DMS53 treated with DMSO at 0.1 percent for 48 hours (cell line): ENCODE measurements around the gene PRKD3.
A peak's percentile ranks its signal among the peaks of the same experiment; 100 is the strongest.

Experiments
- DNase-seq: peaks from one replicate; lab custom pipeline; 2025; ENCODE audit not compliant: unreplicated experiment; lab: John Stamatoyannopoulos, UW

The PRKD3 gene

DNA sequence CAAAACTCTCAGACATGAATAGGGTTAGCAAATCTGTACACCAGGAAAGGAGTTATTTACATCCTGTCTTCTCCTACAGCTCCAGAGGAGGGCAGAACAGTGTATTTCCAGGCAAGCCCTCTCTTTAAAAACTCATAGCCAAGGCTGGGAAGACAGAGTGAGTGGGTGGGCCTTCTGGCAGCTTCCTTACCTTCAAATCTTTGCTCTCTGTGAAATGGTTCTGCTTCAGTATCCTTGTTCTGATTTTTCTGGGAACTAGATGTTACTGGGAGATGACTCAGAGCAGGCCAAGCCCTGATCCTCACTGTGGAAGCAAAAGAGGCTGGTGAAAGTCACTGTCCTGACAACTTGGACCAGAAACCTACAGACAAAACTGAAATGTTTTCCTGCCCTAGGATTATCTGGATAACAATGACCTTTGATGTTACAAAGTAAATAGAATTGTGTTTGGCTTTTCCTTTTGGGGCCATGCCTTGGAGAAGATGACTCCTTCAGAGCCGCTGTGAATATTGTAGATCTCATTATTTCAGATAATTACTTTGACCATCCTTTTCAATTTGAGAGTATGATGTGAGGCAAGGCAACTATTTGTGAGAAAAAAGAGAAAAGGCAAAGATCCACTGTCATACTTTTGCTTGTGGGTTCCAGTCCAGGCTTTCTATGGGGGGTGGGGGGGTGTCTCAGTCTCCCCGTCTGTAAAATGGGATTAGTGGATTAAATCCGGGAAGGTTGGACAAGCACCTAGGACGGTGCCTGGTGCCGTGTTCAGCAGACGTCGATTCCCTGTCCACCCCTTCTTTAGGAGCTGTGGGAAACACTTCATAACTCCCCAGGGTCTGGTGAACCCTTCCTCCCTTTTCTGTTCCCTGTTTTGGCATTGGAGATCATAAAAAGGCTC, 19.2 kb upstream of the PRKD3 start:
- DNase-seq = peak; percentile 18

DNA sequence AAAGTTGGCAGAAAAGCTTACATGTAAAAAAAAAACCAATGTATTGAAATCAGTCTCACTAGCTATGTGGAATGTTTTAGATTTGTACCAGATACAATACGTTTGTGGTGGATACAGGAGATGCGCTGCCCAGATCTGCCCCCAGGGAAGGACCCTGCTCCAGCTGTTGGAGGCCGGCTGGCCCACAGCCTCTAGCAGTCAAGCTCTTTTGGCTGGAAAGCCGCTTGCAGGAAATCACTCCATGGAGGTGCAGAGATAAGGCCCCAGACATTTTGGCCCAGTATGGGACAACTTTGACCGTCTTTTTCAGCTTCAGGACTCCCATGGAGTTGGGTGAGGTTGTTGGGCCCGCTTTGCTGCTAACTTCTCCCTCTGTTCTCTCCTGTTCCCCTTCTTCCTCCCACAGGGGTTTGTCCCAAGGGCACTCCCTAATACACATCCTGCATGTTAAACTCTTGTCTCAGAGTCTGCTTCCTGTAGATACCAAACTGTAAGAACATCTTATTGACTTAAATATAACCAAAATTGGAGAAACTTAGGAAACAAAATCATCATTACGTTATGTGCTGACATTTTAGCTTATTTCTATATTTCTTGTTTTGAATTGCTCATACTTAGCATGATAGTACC, 18.1 kb upstream of the PRKD3 start:
- DNase-seq = no peak

DNA sequence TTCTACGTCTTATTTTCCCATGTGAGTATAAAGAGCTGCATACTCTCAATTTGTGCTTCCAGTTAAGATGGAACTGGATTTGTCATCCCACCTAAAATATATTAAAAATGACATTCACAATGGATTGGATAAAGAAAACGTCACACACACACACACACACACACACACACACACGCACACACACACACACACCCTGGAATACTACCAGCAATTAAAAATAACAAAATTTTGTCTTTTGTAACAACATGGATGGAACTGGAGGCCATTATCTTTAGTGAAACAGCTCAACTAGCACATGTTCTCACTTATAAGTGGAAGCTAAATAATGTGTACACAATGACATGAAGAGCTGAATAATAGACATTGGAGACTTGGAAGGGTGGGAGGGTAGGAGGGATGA, 16.0 kb upstream of the PRKD3 start:
- DNase-seq = no peak

DNA sequence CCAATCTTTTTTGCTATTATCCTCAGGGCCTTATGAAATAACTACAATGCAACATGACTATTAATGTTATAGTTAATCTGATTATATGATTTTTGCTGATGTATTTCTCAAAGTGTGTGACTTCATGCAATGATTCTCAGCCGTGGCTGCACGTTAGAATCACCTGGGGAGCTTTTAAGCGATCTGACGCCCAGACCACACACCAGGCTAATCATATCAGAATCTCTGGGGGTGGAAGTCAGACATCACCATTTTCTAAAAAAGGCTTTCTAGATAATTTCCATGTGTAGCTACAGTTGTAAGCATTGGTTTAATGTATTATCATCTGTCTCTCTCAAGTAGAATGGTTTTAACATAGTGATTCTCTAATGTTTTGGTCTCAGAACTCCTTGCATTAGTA, 14.3 kb upstream of the PRKD3 start:
- DNase-seq = no peak

DNA sequence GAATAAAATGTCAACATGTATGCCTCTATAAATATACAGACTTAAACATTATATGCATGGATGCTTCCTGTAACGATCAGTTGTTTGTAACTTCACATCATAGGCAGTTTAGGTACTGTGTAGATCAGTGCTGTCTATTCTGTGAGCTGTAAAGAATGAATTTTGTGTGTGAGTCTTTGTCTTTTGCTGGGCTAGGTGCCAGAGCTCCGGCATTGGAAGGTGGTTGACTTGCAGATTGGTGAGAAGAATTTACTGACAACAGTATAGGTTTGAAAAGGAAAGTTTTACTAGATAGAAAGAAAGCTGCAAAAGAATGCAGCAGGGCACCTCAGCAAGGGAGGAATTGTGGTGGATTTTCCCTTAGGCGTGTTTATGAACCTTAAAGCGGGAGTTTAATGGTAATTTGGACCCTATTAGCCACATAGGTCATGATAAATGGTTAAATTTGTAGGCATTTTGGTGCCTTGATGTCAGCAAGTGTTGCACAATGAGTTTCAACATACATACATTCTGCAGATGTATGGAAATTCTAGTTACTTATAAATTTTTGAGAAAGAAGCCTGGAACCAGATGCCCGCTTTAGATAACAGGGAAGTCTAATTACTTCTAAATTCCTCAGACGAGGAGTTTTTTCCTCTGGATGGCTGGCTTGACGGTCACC, 13.1 kb upstream of the PRKD3 start:
- no peak for DNase-seq

DNA sequence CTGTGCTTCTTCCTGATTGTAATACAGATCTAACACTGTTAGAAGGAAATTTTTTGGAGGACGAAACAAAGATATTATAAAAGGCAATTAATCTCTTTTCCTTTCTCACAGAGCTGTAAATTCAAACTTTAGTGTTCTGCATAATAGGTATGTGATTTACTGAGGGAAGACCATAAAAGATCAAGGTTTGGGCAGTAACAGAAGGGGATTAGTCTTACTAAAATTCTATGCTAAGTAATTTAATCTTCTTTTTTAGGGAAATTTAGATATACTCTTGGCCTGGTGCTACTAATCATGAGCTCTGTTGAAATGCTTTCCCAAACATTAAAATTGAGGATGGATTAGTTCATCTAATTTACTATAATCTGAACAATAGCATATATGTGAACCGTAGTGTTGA, 11.0 kb upstream of the PRKD3 start:
- DNase-seq = no peak

DNA sequence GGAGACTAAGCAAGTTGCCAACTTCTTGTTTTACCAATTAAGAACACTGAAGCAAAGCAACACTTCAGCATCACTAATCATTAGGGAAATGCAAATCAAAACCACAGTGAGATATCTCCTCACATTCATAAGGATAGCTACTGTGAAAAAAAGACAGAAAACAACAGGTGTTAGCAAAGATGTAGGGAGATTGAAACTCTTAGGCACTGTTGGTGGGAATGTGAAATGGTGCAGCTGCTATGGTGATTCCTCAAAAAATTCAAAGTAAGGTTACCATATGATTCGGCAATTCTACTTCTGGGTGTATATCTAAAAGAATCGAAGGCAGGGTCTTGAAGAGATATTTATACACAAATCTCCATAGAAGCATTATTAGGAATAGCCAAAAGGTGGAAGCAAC, 8.6 kb upstream of the PRKD3 start:
- no peak for DNase-seq

DNA sequence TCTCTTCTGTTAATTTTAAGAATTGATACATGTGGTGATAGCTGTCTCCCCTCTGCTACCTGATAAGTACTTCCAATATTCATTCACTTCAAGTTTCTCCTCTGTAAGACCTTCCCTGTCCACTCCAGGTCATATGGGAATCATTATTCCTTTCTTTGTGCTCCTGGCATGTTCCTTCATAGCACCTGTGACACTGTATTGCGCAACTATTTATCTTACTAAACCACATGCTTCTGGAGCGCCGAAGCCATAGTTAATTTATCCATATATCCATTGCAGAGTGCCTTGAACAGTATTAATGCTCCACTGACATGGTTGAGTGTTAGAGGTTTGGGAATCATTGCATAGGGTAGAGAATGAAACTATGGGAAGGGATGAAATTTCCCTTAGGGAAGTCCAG, 7.9 kb upstream of the PRKD3 start:
- no peak for DNase-seq

DNA sequence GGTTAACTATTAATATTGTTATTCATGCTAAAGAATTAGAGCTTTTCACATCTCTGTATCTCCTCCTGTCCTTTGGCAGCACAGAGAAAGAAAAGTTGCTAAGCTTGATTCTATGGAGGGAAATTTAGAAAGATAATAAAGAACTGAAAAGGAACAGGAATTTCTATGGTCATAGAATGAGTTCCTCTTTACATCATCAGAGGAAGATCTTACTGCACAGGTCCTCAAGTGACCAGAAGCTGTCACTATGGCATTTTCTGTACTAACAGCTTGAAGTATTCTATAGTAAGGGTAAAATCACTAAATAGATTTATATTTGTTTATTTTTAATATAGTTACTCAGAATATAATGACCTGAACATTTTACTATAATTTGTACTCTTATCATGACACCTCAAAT, 6.0 kb upstream of the PRKD3 start:
- no peak for DNase-seq

DNA sequence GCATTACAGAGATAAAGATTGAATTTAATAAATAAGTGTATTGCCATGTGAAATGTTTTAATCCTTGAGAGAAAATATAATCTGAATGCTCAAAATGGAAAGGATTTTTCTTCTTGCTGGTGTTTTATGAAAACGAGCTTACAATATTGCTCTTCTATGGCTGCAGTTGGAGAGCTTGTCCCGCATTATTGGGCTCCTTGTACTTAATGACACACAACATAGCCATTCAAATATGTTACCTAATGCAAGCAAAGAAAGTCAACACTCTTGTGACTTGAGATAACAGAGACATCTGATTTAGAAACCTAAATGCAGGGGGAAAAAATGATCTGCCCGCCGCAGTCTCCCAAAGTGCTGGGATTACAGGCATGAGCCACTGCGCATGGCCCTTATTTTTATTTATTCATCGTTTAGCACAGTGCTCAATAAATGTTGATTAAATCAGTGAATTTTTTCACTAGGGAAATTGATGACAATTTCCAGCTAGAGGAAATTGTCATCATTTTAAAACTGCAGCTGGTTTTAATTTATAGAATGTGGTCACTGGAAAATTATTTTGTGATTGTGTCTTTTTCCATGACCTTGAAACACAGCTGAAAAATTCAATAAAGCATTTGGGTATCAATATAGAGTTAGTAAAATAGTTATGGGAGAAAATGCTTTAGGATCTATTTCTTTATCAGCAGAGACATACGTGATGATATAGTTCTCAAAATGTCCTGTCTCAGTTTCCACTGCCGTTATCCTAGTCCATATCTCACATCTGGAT, 2.4 kb upstream of the PRKD3 start:
- DNase-seq = no peak

DNA sequence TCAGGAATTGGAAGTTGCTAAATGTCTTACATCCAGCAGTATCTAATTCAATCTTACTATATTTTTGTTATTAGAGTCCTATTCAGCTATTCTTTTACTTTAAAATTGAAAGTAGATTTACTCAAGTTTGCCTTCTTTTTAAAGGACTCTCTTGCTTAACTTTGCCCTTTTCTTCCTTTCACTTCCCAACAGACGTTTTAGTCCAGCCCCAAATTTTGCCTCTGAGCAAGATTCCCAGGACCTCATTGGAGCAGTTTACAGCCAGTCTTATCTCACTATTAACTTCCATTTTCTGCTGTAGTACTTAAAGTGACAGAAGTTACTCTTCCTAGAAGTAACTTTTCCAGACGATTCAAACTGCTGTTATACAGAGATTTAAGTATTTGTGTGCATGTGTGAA, 1.7 kb upstream of the PRKD3 start:
- no peak for DNase-seq

DNA sequence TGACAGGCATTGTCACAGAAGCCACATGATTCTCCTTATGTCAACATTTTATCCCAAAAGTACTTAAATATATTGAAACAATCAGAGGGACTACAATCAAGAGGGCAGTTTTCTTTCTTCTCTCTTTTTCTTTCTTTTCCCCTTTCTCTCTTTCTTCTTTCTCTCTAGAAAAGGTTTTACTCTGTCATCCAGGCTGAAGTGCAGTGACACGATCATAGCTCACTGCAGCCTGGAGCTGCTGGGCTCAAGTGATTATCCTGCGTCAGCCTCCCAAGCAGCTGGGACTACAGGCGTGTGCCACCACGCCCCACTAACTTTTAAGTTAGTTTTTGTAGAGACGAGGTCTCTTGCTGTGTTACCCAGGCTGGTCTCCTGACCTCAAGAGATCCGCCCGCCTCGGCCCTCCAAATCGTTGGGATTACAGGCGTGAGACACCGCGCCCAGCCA, 1.0 kb upstream of the PRKD3 start:
- no peak for DNase-seq

DNA sequence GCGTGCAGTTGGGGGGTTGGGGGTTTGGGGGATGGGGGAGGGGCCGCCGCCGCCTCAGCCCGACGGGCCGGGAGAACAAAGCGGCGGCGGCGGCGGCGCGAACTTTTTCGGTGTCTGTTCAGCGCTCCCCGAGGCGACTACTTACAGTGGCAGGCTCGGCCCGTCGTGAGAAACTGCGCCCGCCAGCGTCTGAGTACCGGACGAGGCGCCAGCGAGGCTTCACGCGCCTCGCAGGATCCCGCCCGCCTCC, 172 bp downstream of the PRKD3 start:
- no peak for DNase-seq

DNA sequence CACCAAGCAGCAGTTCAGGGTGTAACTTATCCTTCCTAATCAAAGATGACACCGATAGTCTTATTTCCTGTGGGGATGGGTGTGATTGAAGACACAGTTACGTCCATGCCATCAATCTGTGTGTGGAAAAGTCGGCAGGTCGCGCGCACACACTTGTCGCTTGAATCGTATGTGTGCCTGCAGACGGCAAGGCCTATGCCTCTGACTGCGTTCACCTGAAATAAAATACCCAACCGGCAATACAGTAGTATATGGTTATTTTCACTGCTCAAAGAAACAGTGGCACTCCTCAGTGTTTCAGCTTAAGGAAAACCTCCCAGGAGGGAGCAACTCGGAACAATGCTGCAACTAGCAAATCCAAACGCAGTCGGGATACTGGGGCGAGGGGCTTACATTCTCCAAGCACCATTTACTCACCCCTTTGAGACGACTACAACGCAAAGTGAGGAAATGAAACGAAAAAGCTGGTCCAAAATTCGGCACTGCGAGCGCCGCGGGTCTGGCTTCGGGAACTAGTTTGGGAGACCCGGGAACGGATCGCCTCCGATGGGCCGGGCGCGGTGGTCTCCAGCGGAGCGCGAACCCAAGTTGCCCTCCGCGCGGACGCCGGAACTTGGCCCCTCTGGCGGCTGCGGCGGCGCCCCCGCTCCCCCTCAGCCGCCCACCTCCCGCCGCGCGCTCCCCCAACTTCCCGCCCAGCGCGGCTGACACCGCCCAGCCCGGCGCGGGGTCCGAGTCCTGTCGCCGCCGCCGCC, 675 bp downstream of the PRKD3 start:
- peak; percentile 43 for DNase-seq

DNA sequence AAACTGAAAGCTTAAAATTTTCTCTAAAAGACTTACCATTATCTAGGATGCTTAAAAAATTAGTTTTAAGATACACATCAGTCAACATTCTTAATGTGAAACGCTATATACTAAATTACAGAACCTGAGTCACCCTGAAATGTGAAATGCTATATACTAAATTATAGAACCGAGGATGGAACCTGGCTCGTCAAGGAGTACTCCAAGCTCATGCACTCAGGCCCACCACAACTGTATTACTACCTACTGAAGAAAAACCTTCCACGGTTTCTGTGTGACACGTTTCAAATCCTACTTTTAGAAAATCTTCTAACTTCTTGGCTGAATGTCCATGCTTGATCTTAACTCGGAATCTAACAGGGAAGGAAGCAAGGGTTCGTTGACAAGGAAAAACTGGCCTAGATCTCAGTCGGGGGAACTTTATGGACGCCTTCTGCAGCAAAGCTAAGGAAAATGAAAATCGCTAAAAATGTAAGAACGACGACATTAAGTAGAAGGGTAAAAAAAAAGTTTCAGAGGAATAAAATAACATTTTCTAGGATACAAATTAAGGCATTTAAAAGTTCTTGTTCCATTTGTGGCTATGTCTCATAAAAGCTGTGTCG, 1.4 kb downstream of the PRKD3 start:
- DNase-seq = no peak

DNA sequence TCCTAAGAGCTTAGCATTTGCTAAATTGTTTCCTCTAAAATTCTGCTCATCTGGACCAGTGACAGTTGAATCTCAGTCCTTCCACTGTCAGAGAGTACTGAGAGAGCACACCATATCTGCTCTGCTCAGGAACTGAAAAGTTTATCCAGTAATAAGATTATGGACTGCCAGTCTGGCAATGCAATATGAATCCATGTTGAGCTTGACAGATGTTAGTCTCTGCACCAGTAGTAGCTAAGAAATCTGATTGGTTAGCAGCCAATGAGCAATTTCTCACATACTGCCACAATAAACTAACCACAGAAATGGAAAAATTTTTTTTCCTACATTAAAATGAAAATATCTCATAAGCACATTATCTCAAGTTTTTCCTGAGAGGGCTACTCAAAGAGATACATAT, 2.3 kb downstream of the PRKD3 start:
- no peak for DNase-seq

DNA sequence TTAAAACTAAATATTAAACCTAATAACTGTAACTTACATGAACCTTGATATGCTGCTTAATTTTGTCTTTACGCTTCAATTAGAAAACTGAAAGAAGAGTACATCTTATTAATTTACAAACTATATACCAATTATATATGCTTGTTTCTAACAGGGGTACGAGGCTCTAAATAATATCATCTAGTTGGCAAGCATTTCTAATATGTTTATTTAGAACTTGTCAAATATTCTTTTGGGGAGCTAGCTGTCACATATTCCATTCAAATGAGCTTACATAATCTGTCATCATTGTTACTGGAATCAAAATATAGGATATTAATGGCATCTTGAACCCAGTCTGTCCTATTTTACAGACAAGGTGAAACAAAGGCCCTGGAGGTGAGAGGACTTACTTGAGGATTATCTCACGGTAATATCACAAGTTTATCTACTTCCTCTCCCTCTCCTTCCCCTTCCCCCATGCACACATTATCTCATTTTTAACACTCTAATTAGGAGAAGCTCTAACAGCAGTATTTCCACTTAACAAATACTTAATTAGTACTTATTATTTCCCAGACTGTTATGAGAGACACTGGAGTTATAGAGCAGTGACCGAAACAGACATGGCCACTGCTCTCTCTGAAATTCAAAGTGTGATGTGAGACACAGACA, 3.5 kb downstream of the PRKD3 start:
- no peak for DNase-seq

DNA sequence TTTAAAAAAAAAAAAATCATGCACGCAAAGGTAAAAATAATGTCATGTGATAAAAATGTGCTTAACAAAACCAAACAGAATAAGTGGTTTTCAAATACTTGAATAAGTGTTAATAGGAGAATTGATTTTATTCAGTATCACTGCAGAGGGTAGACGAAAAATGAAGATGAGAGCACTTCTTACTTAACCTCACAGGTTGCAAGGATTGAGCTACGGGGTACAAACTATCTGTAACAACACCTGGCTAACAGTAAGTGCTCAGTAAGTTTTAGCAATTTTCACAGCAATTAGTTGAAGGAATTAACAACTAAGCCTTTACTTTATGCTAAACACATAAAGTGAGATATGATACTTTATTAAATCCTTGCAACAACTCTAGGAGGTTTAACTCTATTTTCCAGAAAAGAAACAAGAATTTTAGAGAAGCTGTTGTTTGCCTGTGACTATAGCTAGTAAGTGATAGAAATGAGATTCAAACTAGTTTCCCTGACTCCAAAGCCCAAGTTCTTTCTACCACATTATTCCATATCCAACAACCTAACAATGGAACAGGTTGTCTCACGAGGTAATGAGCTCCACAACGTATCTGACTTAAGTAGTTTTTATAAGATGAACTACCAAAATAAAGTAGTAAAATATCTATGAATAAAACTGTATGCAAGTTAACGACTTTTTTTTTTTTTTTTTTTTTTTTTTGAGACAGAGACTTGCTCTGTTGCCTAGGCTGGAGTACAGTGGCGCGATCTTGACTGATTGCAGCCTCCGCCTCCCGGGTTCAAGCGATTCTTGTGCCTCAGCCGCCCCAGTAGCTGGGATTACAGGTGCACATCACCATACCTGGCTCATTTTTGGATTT, 4.7 kb downstream of the PRKD3 start:
- DNase-seq = no peak

DNA sequence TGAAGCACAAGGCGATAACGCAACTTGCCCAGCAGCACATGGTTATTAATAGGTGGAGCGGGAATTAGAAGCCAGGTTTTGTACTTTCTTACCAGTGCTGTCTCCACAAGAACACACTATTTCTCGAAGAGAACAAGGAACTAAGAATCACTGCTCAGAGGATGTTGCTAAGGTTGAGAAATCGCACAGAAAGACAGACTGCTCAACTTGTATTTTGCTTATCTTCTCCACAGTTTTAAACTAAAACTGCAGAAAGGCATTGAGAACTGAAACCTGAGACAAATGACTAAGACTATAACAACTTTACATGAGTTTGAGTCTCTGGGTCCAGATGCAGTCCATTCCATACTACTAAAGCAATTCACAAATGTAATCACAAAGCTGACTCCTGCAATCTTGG, 6.2 kb downstream of the PRKD3 start:
- DNase-seq = no peak
